ENCODE results near the gene PDIA4. TPM values are rescaled to one million over a fixed set of nuclear protein-coding genes. Genes with fewer than 3 reads are reported as not detected.

The PDIA4 gene, protein sequence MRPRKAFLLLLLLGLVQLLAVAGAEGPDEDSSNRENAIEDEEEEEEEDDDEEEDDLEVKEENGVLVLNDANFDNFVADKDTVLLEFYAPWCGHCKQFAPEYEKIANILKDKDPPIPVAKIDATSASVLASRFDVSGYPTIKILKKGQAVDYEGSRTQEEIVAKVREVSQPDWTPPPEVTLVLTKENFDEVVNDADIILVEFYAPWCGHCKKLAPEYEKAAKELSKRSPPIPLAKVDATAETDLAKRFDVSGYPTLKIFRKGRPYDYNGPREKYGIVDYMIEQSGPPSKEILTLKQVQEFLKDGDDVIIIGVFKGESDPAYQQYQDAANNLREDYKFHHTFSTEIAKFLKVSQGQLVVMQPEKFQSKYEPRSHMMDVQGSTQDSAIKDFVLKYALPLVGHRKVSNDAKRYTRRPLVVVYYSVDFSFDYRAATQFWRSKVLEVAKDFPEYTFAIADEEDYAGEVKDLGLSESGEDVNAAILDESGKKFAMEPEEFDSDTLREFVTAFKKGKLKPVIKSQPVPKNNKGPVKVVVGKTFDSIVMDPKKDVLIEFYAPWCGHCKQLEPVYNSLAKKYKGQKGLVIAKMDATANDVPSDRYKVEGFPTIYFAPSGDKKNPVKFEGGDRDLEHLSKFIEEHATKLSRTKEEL
- 507 and 522 TPM in 2 replicates for total RNA-seq

DNA sequence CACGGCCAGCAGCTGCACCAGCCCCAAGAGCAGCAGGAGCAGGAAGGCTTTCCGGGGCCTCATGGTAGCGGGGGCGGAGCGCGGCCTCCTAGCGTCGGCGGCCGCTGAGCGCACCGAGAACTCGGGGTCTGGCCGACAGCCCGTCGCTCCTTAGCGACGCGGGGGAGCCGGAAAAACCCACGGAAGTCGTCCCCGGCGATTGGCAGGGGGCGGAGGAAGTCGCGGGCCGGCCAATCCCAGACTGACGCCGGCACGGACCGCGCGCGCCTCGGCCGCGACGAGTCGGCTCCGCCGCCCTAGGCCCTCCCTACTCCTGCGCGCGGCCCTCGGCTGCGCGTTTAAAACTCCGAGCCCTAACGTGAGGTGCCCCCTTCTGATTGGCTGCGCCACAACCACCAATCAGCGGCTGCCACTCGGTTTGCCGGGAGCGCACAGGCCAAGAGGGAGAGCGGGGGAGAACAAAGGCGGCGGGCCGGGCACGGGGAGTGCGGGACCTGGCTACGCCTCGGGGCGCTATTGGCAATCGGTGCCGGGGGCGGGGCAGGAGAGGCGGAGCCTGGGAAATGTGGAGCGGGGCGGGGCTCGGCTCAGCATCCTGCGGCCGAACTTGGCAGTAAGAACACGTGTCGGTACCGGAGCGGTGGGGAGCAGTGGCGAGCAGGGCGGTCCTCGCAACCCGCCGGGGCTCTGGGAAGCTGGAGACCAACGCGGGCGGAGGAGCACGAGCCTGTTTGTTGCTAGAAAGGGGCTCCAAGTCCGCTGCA is at the start of gene PDIA4:
PDIA4 (minus strand) TSS at position 160 of the 764 bp plus-strand sequence; CDS start at position 63, 97 bp downstream.

Other genes with a start within 250 kb of the PDIA4 start
- 13.0 and 22.5 TPM in 2 replicates for gene EZH2, start 144.2 kb downstream of the PDIA4 start, total RNA-seq
- 7.8 and 8.1 TPM in 2 replicates for gene ZNF786, start 62.2 kb upstream of the PDIA4 start, total RNA-seq
- gene ZNF425, start 97.8 kb upstream of the PDIA4 start, total RNA-seq: 0.97 and 1.2 TPM in 2 replicates
- gene ZNF398, start 118.9 kb upstream of the PDIA4 start, total RNA-seq: 5.5 and 5.8 TPM in 2 replicates
- 22.9 and 23.1 TPM in 2 replicates for gene ZNF282, start 167.0 kb upstream of the PDIA4 start, total RNA-seq
- 3.3 and 4.9 TPM in 2 replicates for gene ZNF212, start 211.1 kb upstream of the PDIA4 start, total RNA-seq
- gene ZNF783, start 233.7 kb upstream of the PDIA4 start, total RNA-seq: 4.5 and 5.3 TPM in 2 replicates

Measured in epithelial cell of umbilical artery (primary cell).